Left lung (tissue), 10 donors: Measurements from ENCODE around the gene MAN1C1. TPM values are rescaled to one million over a fixed set of nuclear protein-coding genes. Genes with fewer than 3 reads are reported as not detected.

Source experiments
- ATAC-seq: fragments of 200-7000 bp; cut with Tn5 transposase; one replicate; pipeline ENCODE4 v1.9.1; 2020; ENCODE audit warnings: moderate library complexity
- DNase-seq, 4 donors: peaks; one replicate each; pipeline ENCODE4 v3.0.0-alpha.2; 2013 to 2020
- H3K27ac ChIP-seq, 2 donors: fragments of 200-600 bp; sonication (generic) in 1 of 2; one replicate each; pipeline versions ENCODE4 v1.5.0 to v1.8.0; 2020 to 2021
- H3K27me3 ChIP-seq, 2 donors: fragments of 200-600 bp; sonication (generic) in 1 of 2; one replicate each; pipeline versions ENCODE4 v1.5.0 to v1.8.0; 2020 to 2021
- H3K36me3 ChIP-seq, 2 donors: fragments of 200-600 bp; sonication (generic) in 1 of 2; one replicate each; pipeline versions ENCODE4 v1.5.0 to v1.8.0; 2020 to 2021
- H3K4me1 ChIP-seq, 2 donors: fragments of 200-600 bp; one replicate each; pipeline ENCODE4 v1.8.0; 2021
- H3K4me3 ChIP-seq, 2 donors: fragments of 200-600 bp; sonication (generic) in 1 of 2; one replicate each; pipeline versions ENCODE4 v1.5.0 to v1.8.0; 2020 to 2021; ENCODE audit warnings: mild to moderate bottlenecking in 1 of 2
- H3K9me3 ChIP-seq, 2 donors: fragments of 200-600 bp; sonication (generic) in 1 of 2; one replicate each; pipeline versions ENCODE4 v1.5.0 to v1.8.0; 2020 to 2021
- intact Hi-C, 2 donors: fragments of 100-400 bp; cut with DNase I; formaldehyde crosslinking; loops; one replicate each; pipeline versions ENCODE4 v1.11.2 to v1.14.2; 2022
- polyA plus RNA-seq, 6 donors: library from polyadenylated mRNA; unstranded; fragments of 120-200 nt; gene quantifications; one replicate each; pipeline ENCODE4 v1.2.1, GENCODE V29; 2013; ENCODE audit not compliant: insufficient read length in 6 of 6
- total RNA-seq, 2 donors: library from RNA; stranded (reverse); fragmentation: NEBNext Ultra II Directional; extraction: Animal tissue kit (Norgen Biotek cat#: 25700); gene quantifications; one replicate each; pipeline ENCODE4 v1.2.1, GENCODE V29; 2021
- TF ChIP-seq, protein P1 (sequence below), 2 donors: fragments of 200-600 bp; sonication (generic) in 1 of 2; IDR thresholded peaks; one replicate each; pipeline versions ENCODE4 v1.5.0 to v1.8.0; 2021; ENCODE audit warnings: antibody characterized with exemption in 2 of 2
- donor health status: DM: no; HTN: yes; CAD: no.
- donor health status: DM: no; HTN: no; CAD: no.

Gene MAN1C1
- total and polyA plus RNA-seq, 8 donors = 14.9 to 20.3 (median 16.1) TPM

DNA sequence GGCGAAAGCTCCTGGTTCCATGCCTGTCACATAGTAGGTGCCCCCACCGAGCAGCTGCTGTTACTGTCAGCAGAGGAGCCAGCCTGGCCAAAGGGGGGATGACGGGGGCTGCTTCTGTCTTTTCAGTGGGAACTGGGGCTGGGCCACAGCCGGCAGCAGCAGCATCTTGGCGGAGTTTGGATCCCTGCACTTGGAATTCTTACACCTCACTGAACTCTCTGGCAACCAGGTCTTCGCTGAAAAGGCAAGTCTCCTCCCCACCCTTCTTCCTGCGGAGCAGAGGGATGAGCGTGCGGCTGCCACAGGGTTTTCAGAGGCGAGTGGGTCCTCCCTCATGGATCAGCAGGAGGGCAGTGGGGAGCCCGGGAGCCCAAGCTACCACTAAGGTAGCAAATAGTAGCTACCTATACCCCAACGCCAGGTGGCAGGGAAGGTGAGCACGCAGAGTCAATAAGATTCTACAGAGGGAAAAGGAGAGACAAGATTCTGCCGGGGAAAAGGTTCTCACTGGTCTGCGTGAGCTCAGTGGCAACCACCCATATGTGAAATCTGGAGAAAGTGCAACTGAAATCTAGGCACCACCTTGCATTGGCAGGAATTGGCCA lies 142.0 kb downstream of the MAN1C1 start:
- peak in 1 of 4 donors; percentile 46 for DNase-seq
- intact Hi-C loops = no loop called here
- no peak for ATAC-seq
- Histone ChIP-seq H3K9me3 (no peaks in the 10 kb centered on the region), H3K27ac (no peak overlapping the region), H3K4me3 (no peak overlapping the region), H3K27me3 (no peaks in the 10 kb centered on the region), H3K36me3 (peaks cover 0 to 6% of the 10 kb centered on the region in 2 donors), H3K4me1 (peaks cover 0 to 10% of the 10 kb centered on the region in 2 donors)
- TF ChIP-seq, protein P1, sequence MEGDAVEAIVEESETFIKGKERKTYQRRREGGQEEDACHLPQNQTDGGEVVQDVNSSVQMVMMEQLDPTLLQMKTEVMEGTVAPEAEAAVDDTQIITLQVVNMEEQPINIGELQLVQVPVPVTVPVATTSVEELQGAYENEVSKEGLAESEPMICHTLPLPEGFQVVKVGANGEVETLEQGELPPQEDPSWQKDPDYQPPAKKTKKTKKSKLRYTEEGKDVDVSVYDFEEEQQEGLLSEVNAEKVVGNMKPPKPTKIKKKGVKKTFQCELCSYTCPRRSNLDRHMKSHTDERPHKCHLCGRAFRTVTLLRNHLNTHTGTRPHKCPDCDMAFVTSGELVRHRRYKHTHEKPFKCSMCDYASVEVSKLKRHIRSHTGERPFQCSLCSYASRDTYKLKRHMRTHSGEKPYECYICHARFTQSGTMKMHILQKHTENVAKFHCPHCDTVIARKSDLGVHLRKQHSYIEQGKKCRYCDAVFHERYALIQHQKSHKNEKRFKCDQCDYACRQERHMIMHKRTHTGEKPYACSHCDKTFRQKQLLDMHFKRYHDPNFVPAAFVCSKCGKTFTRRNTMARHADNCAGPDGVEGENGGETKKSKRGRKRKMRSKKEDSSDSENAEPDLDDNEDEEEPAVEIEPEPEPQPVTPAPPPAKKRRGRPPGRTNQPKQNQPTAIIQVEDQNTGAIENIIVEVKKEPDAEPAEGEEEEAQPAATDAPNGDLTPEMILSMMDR (IDR thresholded peaks at IDR 0.05) = no peak

GRCh38 chr1:25760122-25760719 lies 143.6 kb downstream of the MAN1C1 start:
- peaks cover 0 to 10% of the 10 kb centered on the region in 2 donors for H3K4me1 ChIP-seq
- H3K9me3 ChIP-seq = no peaks in the 10 kb centered on the region
- H3K27ac ChIP-seq = no peak overlapping the region
- ATAC-seq (no peak), DNase-seq (peak in 1 of 4 donors; percentile 21)
- intact Hi-C loops = no loop called here
- TF ChIP-seq, protein P1 (IDR thresholded peaks at IDR 0.05) = no peak
- no peaks in the 10 kb centered on the region for H3K27me3 ChIP-seq
- peaks cover 0 to 13% of the 10 kb centered on the region in 2 donors for H3K36me3 ChIP-seq
- no peak overlapping the region for H3K4me3 ChIP-seq

- H3K27ac ChIP-seq = no peak overlapping the region
- H3K36me3 ChIP-seq = peaks cover 0 to 13% of the 10 kb centered on the region in 2 donors
- H3K4me1 ChIP-seq = peaks cover 0 to 6% of the 10 kb centered on the region in 2 donors
- no peak overlapping the region for H3K4me3 ChIP-seq
- DNase-seq (peak in 1 of 4 donors; percentile 28), ATAC-seq (no peak)
- no peaks in the 10 kb centered on the region for H3K9me3 ChIP-seq
- intact Hi-C loops = no loop called here
- TF ChIP-seq, protein P1 (IDR thresholded peaks at IDR 0.05) = no peak
- H3K27me3 ChIP-seq = no peaks in the 10 kb centered on the region
These were observed 144.3 kb downstream of the MAN1C1 start for GRCh38 chr1:25760871-25761270.

GRCh38 chr1:25763493-25763892 lies 146.9 kb downstream of the MAN1C1 start:
- Histone ChIP-seq H3K27ac (no peak overlapping the region), H3K4me1 (no peaks in the 10 kb centered on the region), H3K9me3 (no peaks in the 10 kb centered on the region), H3K27me3 (no peaks in the 10 kb centered on the region), H3K36me3 (peaks cover 0 to 13% of the 10 kb centered on the region in 2 donors), H3K4me3 (no peak overlapping the region)
- ATAC-seq = no peak
- intact Hi-C loops = no loop called here
- TF ChIP-seq, protein P1 (IDR thresholded peaks at IDR 0.05) = no peak
- peak in 1 of 4 donors; percentile 59 for DNase-seq

GRCh38 chr1:25765136-25765922 lies 148.7 kb downstream of the MAN1C1 start:
- Histone ChIP-seq H3K9me3 (no peaks in the 10 kb centered on the region), H3K27ac (no peak overlapping the region), H3K4me3 (no peak overlapping the region), H3K4me1 (no peaks in the 10 kb centered on the region), H3K36me3 (peaks cover 0 to 7% of the 10 kb centered on the region in 2 donors), H3K27me3 (no peaks in the 10 kb centered on the region)
- no peak for DNase-seq
- TF ChIP-seq, protein P1 (IDR thresholded peaks at IDR 0.05) = no peak
- ATAC-seq = no peak
- intact Hi-C loops = no loop called here
